Right lobe of liver (tissue), 4 donors: Measurements from ENCODE around the gene RPL11.
"Not testable (repeated sequence)": the region's sequence is repeated elsewhere in the genome, so short reads cannot be mapped to it uniquely, and the experiment has no call there.

Source experiments
- CTCF ChIP-seq, 4 donors: fragments of 200-600 bp in 3 of 4; fragments of 450-650 bp in 1 of 4; IDR thresholded peaks; one replicate each; pipeline versions ENCODE4 v1.5.1 to v1.8.0; 2016 to 2022; ENCODE audit warnings: antibody characterized with exemption in 4 of 4, mild to moderate bottlenecking in 2 of 4
- POLR2A ChIP-seq: fragments of 450-650 bp; IDR thresholded peaks from one replicate; pipeline ENCODE4 v1.6.1; 2017; ENCODE audit warnings: antibody characterized with exemption, mild to moderate bottlenecking
- donor health status: DM: no; HTN: no; CAD: no.
- donor health status: DM: no; HTN: no; CAD: no.
- donor health status: DM: no; HTN: yes; CAD: no.

- not testable (repeated sequence) for TF ChIP-seq CTCF (IDR thresholded peaks at IDR 0.05); POLR2A
Observed at GRCh38 chr1:23733281-23733680, 41.7 kb downstream of the RPL11 start.
